DMS 273 treated with DMSO at 0.1 percent for 48 hours (cell line): ENCODE measurements around the gene ZNF274.
A peak's percentile ranks its signal among the peaks of the same experiment; 100 is the strongest.
"Not testable (repeated sequence)": the region's sequence is repeated elsewhere in the genome, so short reads cannot be mapped to it uniquely, and the experiment has no call there.

Source experiments
- DNase-seq: peaks from one replicate; lab custom pipeline; 2025; lab: John Stamatoyannopoulos, UW

ZNF274 gene

DNA sequence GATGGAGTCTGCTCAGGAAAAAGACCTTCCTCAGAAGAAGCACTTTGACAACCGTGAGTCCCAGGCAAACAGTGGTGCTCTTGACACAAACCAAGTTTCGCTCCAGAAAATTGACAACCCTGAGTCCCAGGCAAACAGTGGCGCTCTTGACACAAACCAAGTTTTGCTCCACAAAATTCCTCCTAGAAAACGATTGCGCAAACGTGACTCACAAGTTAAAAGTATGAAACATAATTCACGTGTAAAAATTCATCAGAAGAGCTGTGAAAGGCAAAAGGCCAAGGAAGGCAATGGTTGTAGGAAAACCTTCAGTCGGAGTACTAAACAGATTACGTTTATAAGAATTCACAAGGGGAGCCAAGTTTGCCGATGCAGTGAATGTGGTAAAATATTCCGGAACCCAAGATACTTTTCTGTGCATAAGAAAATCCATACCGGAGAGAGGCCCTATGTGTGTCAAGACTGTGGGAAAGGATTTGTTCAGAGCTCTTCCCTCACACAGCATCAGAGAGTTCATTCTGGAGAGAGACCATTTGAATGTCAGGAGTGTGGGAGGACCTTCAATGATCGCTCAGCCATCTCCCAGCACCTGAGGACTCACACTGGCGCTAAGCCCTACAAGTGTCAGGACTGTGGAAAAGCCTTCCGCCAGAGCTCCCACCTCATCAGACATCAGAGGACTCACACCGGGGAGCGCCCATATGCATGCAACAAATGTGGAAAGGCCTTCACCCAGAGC is 29.6 kb downstream of the ZNF274 start:
- no peak for DNase-seq

- no peak for DNase-seq
Observed at GRCh38 chr19:58213075-58213369, 30.2 kb downstream of the ZNF274 start.

GRCh38 chr19:58217069-58217481 is 34.2 kb downstream of the ZNF274 start:
- DNase-seq, result no peak

- DNase-seq, result no peak
Observed at GRCh38 chr19:58217607-58218391, 34.9 kb downstream of the ZNF274 start.

GRCh38 chr19:58218899-58219298 is 36.0 kb downstream of the ZNF274 start:
- DNase-seq, result peak; percentile 18

- no peak for DNase-seq
Observed at GRCh38 chr19:58227964-58228584, 45.2 kb downstream of the ZNF274 start.

DNA sequence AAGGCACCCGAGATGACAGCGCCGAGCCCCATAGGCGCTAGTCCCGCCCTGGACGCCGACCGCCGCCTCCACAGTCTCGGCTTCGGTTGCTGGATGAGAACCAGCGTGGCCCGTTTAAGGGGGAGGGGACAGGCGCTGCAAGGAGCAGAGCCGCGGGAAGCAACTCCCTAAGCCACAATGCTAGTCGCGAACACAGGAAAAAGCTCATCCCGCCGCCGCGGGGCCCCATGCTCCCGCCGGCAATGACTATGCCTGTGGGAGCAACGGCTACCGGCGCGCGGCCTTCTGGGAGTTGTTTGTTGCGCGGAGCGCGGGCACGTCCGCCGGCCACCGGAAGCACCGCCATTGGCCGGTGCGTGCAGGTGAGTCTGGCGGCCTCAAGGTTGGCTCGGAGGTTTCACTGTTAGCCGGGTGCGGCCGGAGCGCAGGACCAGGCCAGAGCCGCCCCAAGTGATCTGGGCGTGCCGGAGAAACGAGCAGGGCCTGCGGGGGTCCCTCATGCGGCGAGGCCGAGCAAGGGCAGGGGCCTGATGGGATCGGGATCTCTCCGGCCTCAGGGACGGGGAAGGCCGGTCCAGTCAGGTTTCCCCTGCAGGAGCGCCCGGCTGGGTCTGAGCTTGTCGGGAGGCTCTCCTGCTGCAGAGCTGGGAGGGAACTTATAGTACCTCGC is 45.9 kb downstream of the ZNF274 start, which contains the start of gene ZNF544:
Gene ZNF544 (plus strand): TSS at position 330 of the 670 bp plus-strand sequence. CDS start 15,110 bp downstream, outside the sequence.
- peak; percentile 29 for DNase-seq

GRCh38 chr19:58229255-58229639 is 46.4 kb downstream of the ZNF274 start:
- peak; percentile 10 for DNase-seq

DNA sequence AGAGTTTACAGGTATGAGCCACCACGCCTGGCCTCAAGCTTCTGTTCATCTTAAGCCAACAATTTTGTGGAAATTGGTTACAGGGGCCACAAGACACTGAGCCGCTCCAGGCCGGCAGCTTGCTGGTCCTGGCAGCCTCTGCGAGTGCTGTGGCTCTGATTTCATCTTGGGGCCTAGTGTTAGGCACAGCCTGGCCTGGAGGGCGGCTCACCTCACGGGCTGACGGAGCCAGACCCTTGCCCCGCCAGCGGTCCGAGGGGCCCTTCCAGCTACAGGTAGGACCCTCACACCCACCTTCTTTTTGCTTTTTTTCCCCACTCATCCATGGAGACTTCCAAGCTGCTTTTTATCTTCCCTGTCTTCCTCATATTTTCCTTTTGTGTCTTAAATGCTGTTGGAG is 54.5 kb downstream of the ZNF274 start:
- no peak for DNase-seq

DNA sequence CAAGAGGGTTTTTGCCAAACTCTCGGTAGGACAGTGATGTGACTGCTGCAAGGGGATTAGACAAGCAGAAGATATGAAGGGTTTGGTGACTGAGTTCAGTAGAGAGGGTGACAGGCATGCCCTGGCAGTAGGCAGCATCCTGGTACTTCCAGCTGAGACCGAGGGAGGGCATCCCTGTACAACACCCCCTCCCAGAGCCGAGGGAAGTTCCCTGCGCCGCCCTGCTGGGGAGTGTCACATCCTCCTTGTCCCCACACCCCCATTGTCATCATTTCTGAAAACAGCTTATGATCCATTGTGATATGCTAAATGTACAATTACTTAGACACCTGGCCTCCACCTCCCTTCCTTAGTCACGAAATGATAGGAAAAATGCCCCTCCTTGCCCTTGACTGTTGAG is 60.5 kb downstream of the ZNF274 start:
- no peak for DNase-seq

GRCh38 chr19:58248886-58249285 is 66.0 kb downstream of the ZNF274 start:
- DNase-seq, result no peak

GRCh38 chr19:58252102-58252685 is 69.3 kb downstream of the ZNF274 start:
- no peak for DNase-seq

DNA sequence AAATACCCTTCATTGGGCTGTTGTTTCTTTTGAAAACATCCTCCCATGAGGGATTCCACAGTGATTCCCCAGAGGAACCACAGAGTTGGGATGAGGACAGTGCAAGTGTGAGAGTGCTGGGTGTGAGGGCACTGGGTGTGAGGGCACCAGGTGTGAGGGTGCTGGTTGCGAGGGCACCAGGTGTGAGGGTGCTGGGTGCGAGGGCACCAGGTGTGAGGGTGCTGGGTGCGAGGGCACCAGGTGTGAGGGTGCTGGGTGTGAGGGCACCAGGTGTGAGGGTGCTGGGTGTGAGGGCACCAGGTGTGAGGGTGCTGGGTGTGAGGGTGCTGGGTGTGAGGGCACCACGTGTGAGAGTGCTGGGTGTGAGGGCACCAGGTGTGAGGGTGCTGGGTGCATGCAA is 75.4 kb downstream of the ZNF274 start:
- DNase-seq, result not testable (repeated sequence)

DNA sequence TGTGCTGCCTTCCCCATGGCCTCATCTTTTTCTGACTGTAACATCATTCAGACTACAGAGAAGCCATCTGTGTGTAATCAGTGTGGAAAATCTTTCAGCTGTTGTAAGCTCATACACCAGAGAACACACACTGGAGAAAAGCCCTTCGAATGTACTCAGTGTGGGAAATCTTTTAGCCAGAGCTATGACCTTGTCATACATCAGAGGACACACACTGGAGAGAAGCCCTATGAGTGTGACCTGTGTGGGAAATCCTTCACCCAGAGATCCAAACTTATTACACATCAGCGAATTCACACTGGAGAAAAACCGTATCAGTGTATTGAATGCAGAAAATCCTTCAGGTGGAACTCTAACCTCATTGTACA is 78.7 kb downstream of the ZNF274 start:
- DNase-seq, result no peak

DNA sequence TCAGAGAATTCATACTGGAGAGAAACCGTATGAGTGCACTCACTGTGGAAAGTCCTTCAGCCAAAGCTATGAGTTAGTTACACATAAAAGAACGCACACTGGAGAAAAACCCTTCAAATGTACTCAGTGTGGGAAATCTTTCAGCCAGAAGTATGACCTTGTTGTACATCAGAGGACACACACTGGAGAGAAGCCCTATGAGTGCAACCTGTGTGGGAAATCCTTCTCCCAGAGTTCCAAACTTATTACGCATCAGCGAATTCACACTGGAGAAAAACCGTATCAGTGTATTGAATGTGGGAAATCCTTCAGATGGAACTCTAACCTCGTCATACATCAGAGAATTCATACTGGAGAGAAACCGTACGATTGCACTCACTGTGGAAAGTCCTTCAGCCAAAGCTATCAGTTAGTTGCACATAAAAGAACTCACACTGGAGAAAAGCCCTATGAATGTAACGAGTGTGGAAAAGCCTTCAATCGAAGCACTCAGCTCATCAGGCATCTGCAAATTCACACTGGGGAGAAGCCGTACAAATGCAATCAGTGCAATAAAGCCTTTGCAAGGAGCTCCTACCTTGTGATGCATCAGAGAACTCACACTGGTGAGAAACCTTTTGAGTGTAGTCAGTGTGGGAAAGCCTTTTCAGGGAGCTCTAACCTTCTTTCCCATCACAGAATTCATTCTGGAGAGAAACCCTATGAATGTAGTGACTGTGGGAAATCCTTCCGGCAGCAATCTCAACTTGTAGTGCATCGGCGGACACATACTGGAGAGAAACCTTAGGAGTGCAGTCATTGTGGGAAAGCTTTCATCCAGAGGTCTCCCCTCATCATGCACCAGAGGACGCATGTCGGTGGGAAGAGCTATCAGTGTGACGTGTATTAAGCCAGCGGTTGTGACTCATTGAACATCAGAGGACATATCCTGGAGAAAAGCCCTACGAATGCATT is 79.4 kb downstream of the ZNF274 start:
- DNase-seq, result no peak

DNA sequence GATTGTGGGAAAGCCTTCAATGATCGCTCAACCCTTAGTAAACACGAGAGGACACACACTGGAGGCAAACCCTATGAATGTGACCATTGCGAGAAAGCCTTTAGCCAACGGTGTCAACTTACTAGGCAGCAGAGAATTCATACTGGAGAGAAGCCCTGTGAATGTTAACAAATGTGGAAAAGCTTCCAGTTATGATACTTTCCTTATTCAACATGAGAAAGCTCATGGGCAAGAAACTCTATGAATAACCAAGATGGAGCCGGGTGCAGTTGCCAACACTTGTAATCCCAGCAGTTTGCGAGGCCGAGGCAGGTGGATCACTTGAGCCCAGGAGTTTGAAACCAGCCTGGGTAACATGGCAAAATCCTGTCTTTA is 80.0 kb downstream of the ZNF274 start:
- no peak for DNase-seq
